K562 (cell line): ENCODE data around the gene DCAF10. TPM values are rescaled to one million over a fixed set of nuclear protein-coding genes. Genes with fewer than 3 reads are reported as not detected.

Source experiments
- CLOCK ChIP-seq: fragments of 250-450 bp; sonication (Bioruptor Pico); IDR thresholded peaks from 2 replicates; pipeline ENCODE4 v1.4.0; 2020; ENCODE audit warnings: mild to moderate bottlenecking, moderate library complexity, borderline replicate concordance
- NBN ChIP-seq: fragments of 450-650 bp; IDR thresholded peaks from 2 replicates; pipeline ENCODE4 v1.6.1; 2016; ENCODE audit warnings: low read depth, mild to moderate bottlenecking
- TCF3 ChIP-seq: sonication (generic); formaldehyde crosslinking; IDR thresholded peaks from 2 replicates; pipeline ENCODE4 v1.4.0; 2020; ENCODE audit warnings: mild to moderate bottlenecking, missing genetic modification reagents
- ZBTB33 ChIP-seq: sonication (generic); formaldehyde crosslinking; IDR thresholded peaks from 2 replicates; pipeline ENCODE4 v1.8.1; 2023; ENCODE audit warnings: mild to moderate bottlenecking, missing genetic modification reagents
- ZNF134 ChIP-seq: fragments of 250-450 bp; sonication (Bioruptor Pico); conservative IDR thresholded peaks from 2 replicates; pipeline ENCODE4 v1.4.0; 2020
- ZNF23 ChIP-seq: fragments of 250-450 bp; sonication (Bioruptor Pico); IDR thresholded peaks from 2 replicates; pipeline ENCODE4 v1.4.0; 2020; ENCODE audit warnings: mild to moderate bottlenecking
- ZNF280A ChIP-seq: fragments of 450-650 bp; IDR thresholded peaks from 2 replicates; pipeline ENCODE4 v1.6.1; 2018; ENCODE audit warnings: mild to moderate bottlenecking, low read depth; ENCODE audit not compliant: partially characterized antibody
- ZNF407 ChIP-seq: fragments of 450-650 bp; IDR thresholded peaks from 2 replicates; pipeline ENCODE4 v1.6.1; 2016; ENCODE audit warnings: low read depth
- polyA plus RNA-seq, 8 experiments: library from polyadenylated mRNA; depleted of rRNA in 4 of 8; stranded (reverse) in 5 of 8; unstranded in 3 of 8; fragments of >200 nt; fragmentation: Nextera tagmentation in 2 of 8; fragmentation: Illumina TruSeq in 1 of 8; extraction: Ambion mirVana in 2 of 8; extraction: Trizol in 1 of 8; gene quantifications; 2 replicates each; pipeline versions ENCODE4 v1.2.1 to v1.2.3, GENCODE V29; 2011 to 2014; ENCODE audit warnings: inconsistent platforms in 1 of 8, missing spikeins in 1 of 8
- total RNA-seq, 7 experiments: library from RNA; depleted of rRNA in 6 of 7; stranded (reverse); fragments of >200 nt in 6 of 7; fragmentation: Illumina TruSeq in 2 of 7; extraction: Trizol in 2 of 7; gene quantifications; 2 replicates each; pipeline versions ENCODE4 v1.2.1 to v1.2.3, GENCODE V29; 2011 to 2021; ENCODE audit warnings: low replicate concordance in 1 of 7

DCAF10 gene
- total and polyA plus RNA-seq, 9 of the 15 experiments (the other 6 are each of a cell fraction or from before 2014, with no cell fraction given): 6.8 to 40.1 (median 16.9) TPM

GRCh38 chr9:37811906-37812476 is 11.4 kb downstream of the DCAF10 start (continued):
- TF ChIP-seq ZNF407 (peak; percentile 44; the same call in 1 of the 2 replicates), TCF3 (no peak), ZBTB33 (CRISPR knock-in tag) (0 out of 2 replicates have a peak, but pooled peaks have one; percentile 45), ZNF23 (CRISPR knock-in tag) (no peak), NBN (peak; percentile 57; the same call in 1 of the 2 replicates), CLOCK (no peak), ZNF134 (CRISPR knock-in tag) (no peak), ZNF280A (peak; percentile 67)
- TF ChIP-seq, all 486 proteins: peak for 6
